BE2C (cell line): ENCODE measurements around the gene ABCC8.

Source experiments
- DNase-seq: peaks from one replicate; pipeline ENCODE4 v3.0.0-alpha.2; 2020
- H3K27me3 ChIP-seq: fragments of 250-450 bp; sonication (Bioruptor Pico); 2 replicates; pipeline ENCODE4 v1.5.1; 2020; ENCODE audit warnings: mild to moderate bottlenecking
- H3K36me3 ChIP-seq: fragments of 250-450 bp; sonication (Bioruptor Pico); 2 replicates; pipeline ENCODE4 v1.5.1; 2020; ENCODE audit warnings: mild to moderate bottlenecking
- H3K4me1 ChIP-seq: fragments of 250-450 bp; sonication (Bioruptor Pico); 2 replicates; pipeline ENCODE4 v1.5.1; 2020
- H3K4me3 ChIP-seq: 2 replicates; pipeline ENCODE4 v1.5.1; 2011; ENCODE audit warnings: low read depth, low read length
- H3K9me3 ChIP-seq: fragments of 250-450 bp; sonication (Bioruptor Pico); 2 replicates; pipeline ENCODE4 v1.5.1; 2020
- CTCF ChIP-seq: IDR thresholded peaks from 2 replicates; pipeline ENCODE4 v1.5.1; 2012; ENCODE audit warnings: mild to moderate bottlenecking, low read depth, low read length

The ABCC8 gene

GRCh38 chr11:17449158-17449557 is 27.5 kb downstream of the ABCC8 start:
- DNase-seq: no peak
- no peak overlapping the region for H3K4me3 ChIP-seq
- TF ChIP-seq CTCF: no peak
- H3K9me3 ChIP-seq: no peaks in the 10 kb centered on the region
- no peaks in the 10 kb centered on the region for H3K36me3 ChIP-seq
- H3K27me3 ChIP-seq: no peaks in the 10 kb centered on the region
- H3K4me1 ChIP-seq: no peaks in the 10 kb centered on the region

- Histone ChIP-seq H3K36me3 (no peaks in the 10 kb centered on the region), H3K9me3 (no peaks in the 10 kb centered on the region), H3K4me3 (no peak overlapping the region), H3K4me1 (no peaks in the 10 kb centered on the region), H3K27me3 (no peaks in the 10 kb centered on the region)
- TF ChIP-seq CTCF: no peak
- no peak for DNase-seq
Observed at GRCh38 chr11:17446482-17446881, 30.2 kb downstream of the ABCC8 start.

GRCh38 chr11:17445240-17445795 is 31.3 kb downstream of the ABCC8 start:
- no peaks in the 10 kb centered on the region for H3K9me3 ChIP-seq
- TF ChIP-seq CTCF: no peak
- H3K36me3 ChIP-seq: no peaks in the 10 kb centered on the region
- no peak for DNase-seq
- no peak overlapping the region for H3K4me3 ChIP-seq
- H3K4me1 ChIP-seq: no peaks in the 10 kb centered on the region
- no peaks in the 10 kb centered on the region for H3K27me3 ChIP-seq

GRCh38 chr11:17443926-17444690 is 32.5 kb downstream of the ABCC8 start:
- no peak for TF ChIP-seq CTCF
- Histone ChIP-seq H3K36me3 (no peaks in the 10 kb centered on the region), H3K27me3 (no peaks in the 10 kb centered on the region), H3K4me3 (no peak overlapping the region), H3K4me1 (no peaks in the 10 kb centered on the region), H3K9me3 (no peaks in the 10 kb centered on the region)
- no peak for DNase-seq

- Histone ChIP-seq H3K4me3 (no peak overlapping the region), H3K27me3 (no peaks in the 10 kb centered on the region), H3K4me1 (no peaks in the 10 kb centered on the region), H3K9me3 (no peaks in the 10 kb centered on the region), H3K36me3 (no peaks in the 10 kb centered on the region)
- no peak for TF ChIP-seq CTCF
- no peak for DNase-seq
Observed at GRCh38 chr11:17443423-17443822, 33.2 kb downstream of the ABCC8 start.

- Histone ChIP-seq H3K27me3 (no peaks in the 10 kb centered on the region), H3K36me3 (no peaks in the 10 kb centered on the region), H3K4me1 (no peaks in the 10 kb centered on the region), H3K4me3 (no peak overlapping the region), H3K9me3 (no peaks in the 10 kb centered on the region)
- no peak for DNase-seq
- TF ChIP-seq CTCF: no peak
Observed at GRCh38 chr11:17443000-17443399, 33.6 kb downstream of the ABCC8 start.
